Keratinocyte (primary cell): ENCODE results near the gene PPM1H. TPM values are rescaled to one million over a fixed set of nuclear protein-coding genes. Genes with fewer than 3 reads are reported as not detected.

Experiments
- DNase-seq: peaks from one replicate; pipeline ENCODE4 v3.0.0-alpha.2; 2011; ENCODE audit warnings: low read depth, missing footprints, low spot score
- FAIRE-seq: peaks from 2 replicates; lab custom pipeline; 2011; peaks lifted over from hg19 to GRCh38; lab: Jason Lieb, UNC
- H2AFZ ChIP-seq: 2 replicates; pipeline ENCODE4 v1.6.0; 2012; ENCODE audit warnings: low read length, control low read depth, inconsistent platforms; ENCODE audit not compliant: control insufficient read depth
- H3K27ac ChIP-seq: 2 replicates; pipeline ENCODE4 v1.5.1; 2011; ENCODE audit warnings: low read length; ENCODE audit not compliant: control insufficient read depth, insufficient read depth
- H3K27me3 ChIP-seq: 3 replicates; pipeline ENCODE4 v1.6.0; 2011; ENCODE audit warnings: low read length; ENCODE audit not compliant: control insufficient read depth, insufficient read depth; ENCODE audit errors: extremely low read depth
- H3K36me3 ChIP-seq, 2 experiments: 2 replicates in 1 of 2; 3 replicates in 1 of 2; pipeline ENCODE4 v1.5.1; 2011; ENCODE audit warnings: low read length in 2 of 2, mild to moderate bottlenecking in 1 of 2; ENCODE audit not compliant: control insufficient read depth in 2 of 2, insufficient read depth in 2 of 2; ENCODE audit errors: extremely low read depth in 1 of 2
- H3K4me1 ChIP-seq: 3 replicates; pipeline ENCODE4 v1.5.1; 2011; ENCODE audit warnings: low read length; ENCODE audit not compliant: control insufficient read depth, insufficient read depth; ENCODE audit errors: extremely low read depth
- H3K4me2 ChIP-seq: 3 replicates; pipeline ENCODE4 v1.6.0; 2011; ENCODE audit warnings: low read depth, low read length; ENCODE audit not compliant: control insufficient read depth, insufficient read depth; ENCODE audit errors: extremely low read depth
- H3K4me3 ChIP-seq, 3 experiments: fragments of 200-600 bp in 1 of 3; sonication (generic) in 1 of 3; 2 replicates in 2 of 3; 3 replicates in 1 of 3; pipeline ENCODE4 v1.5.1; 2011 to 2016; ENCODE audit warnings: low read length in 3 of 3, mild to moderate bottlenecking in 3 of 3, control low read depth in 2 of 3, inconsistent platforms in 1 of 3, low read depth in 1 of 3, mixed read lengths in 1 of 3, mixed run types in 1 of 3, moderate library complexity in 1 of 3; ENCODE audit not compliant: control insufficient read depth in 2 of 3, insufficient read depth in 2 of 3; ENCODE audit errors: extremely low read depth in 1 of 3
- H3K79me2 ChIP-seq: 2 replicates; pipeline ENCODE4 v1.6.0; 2012; ENCODE audit warnings: low read length; ENCODE audit not compliant: control insufficient read depth, insufficient read depth
- H3K9ac ChIP-seq: 3 replicates; pipeline ENCODE4 v1.6.0; 2011; ENCODE audit warnings: low read length; ENCODE audit not compliant: control insufficient read depth, insufficient read depth; ENCODE audit errors: extremely low read depth
- H3K9me1 ChIP-seq: 3 replicates; pipeline ENCODE4 v1.6.0; 2011; ENCODE audit warnings: low read length; ENCODE audit not compliant: control insufficient read depth, insufficient read depth; ENCODE audit errors: extremely low read depth
- H3K9me3 ChIP-seq: 2 replicates; pipeline ENCODE4 v1.5.1; 2012; ENCODE audit warnings: low read depth, low read length; ENCODE audit not compliant: control insufficient read depth
- H4K20me1 ChIP-seq: 3 replicates; pipeline ENCODE4 v1.6.0; 2011; ENCODE audit warnings: low read length; ENCODE audit not compliant: control insufficient read depth, insufficient read depth; ENCODE audit errors: extremely low read depth
- CTCF ChIP-seq, 3 experiments: IDR thresholded peaks in 1 of 3; conservative IDR thresholded peaks in 1 of 3; optimal IDR thresholded peaks in 1 of 3; 2 replicates in 2 of 3; 3 replicates in 1 of 3; pipeline versions ENCODE3 to v1.5.1; 2011; ENCODE audit warnings: low read length in 3 of 3, mild to moderate bottlenecking in 3 of 3, moderate library complexity in 2 of 3, control low read depth in 1 of 3, inconsistent platforms in 1 of 3; ENCODE audit not compliant: insufficient read depth in 2 of 3; ENCODE audit errors: extremely low read depth in 1 of 3
- EZH2 ChIP-seq: IDR thresholded peaks from one replicate; pipeline ENCODE4 v1.6.1; 2012; ENCODE audit warnings: inconsistent platforms, mild to moderate bottlenecking, low read length, moderate library complexity
- dilution Hi-C: fragments of 300-500 bp; cut with MboI; formaldehyde crosslinking; loops from one replicate; pipeline ENCODE4 v1.7.0; 2020; ENCODE audit warnings: low sequenced_read_pairs; ENCODE audit not compliant: extremely low pct_ligation_motif_present
- polyA plus RNA-seq, 5 experiments: library from polyadenylated mRNA; depleted of rRNA in 3 of 5; stranded (reverse) in 3 of 5; stranded (forward) in 1 of 5; unstranded in 1 of 5; fragments of >200 nt; gene quantifications; 1 replicate in 1 of 5; 2 replicates in 3 of 5; 3 replicates in 1 of 5; pipeline versions ENCODE4 v1.2.1 to v1.2.3, GENCODE V29; 2011 to 2012; ENCODE audit warnings: missing spikeins in 2 of 5, low read depth in 1 of 5, low replicate concordance in 1 of 5

The PPM1H gene
- polyA plus RNA-seq, 1 donor (not counting 4 experiments of a cell fraction or from before 2014, with no cell fraction given): 0.09 TPM

- no peak overlapping the region for H2AFZ ChIP-seq
- no peaks in the 10 kb centered on the region for H3K9me1 ChIP-seq
- H3K4me1 ChIP-seq: peaks cover 7% of the 10 kb centered on the region
- DNase-seq: no peak
- H3K9me3 ChIP-seq: no peaks in the 10 kb centered on the region
- H4K20me1 ChIP-seq: no peaks in the 10 kb centered on the region
- no peak overlapping the region for H3K4me2 ChIP-seq
- dilution Hi-C loops: loop anchor here (25.0 kb wide), 1 partner anchor 167 kb away; no protein-coding TSS in a partner anchor
- H3K27ac ChIP-seq: no peak overlapping the region
- TF ChIP-seq EZH2 (no peak), CTCF (optimal IDR thresholded peaks at IDR 0.05 in 1 of 3, IDR thresholded peaks at IDR 0.05 in 1 of 3, conservative IDR thresholded peaks at IDR 0.05 in 1 of 3; ENCODE audit: extremely low read depth in 1 of 3, insufficient read depth in 2 of 3, low read length in 3 of 3) (no peak)
- H3K9ac ChIP-seq: no peak overlapping the region
- H3K79me2 ChIP-seq: no peaks in the 10 kb centered on the region
- no peaks in the 10 kb centered on the region for H3K36me3 ChIP-seq
- H3K27me3 ChIP-seq: no peaks in the 10 kb centered on the region
- no peak for FAIRE-seq
- no peak overlapping the region for H3K4me3 ChIP-seq
Measured at GRCh38 chr12:62779488-62779887, 155.5 kb downstream of the PPM1H start.

DNA sequence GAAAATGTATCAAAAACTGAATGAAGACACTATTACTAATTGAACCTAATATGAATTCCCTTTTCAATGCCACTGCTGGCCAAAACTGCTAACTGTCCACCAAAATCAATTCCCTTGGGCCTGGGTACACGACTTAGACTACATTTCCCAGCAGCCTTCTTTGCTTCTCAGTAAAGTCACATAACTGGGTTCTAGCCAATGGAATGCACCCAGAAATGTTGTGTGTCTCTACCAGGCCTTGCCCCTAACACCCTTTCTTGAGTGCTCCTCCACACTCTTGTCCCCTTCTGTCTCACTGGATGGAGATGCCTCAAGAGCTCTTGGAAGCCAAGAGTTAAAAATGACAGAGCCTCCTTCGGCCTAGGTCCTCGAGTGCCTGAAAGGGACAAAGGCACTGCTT, 156.8 kb downstream of the PPM1H start:
- Histone ChIP-seq H3K4me1 (no peaks in the 10 kb centered on the region), H3K4me3 (no peak overlapping the region), H2AFZ (no peak overlapping the region), H3K9ac (no peak overlapping the region), H3K27me3 (no peaks in the 10 kb centered on the region), H4K20me1 (no peaks in the 10 kb centered on the region), H3K27ac (no peak overlapping the region), H3K9me3 (no peaks in the 10 kb centered on the region), H3K36me3 (no peaks in the 10 kb centered on the region), H3K4me2 (no peak overlapping the region), H3K79me2 (no peaks in the 10 kb centered on the region), H3K9me1 (no peaks in the 10 kb centered on the region)
- no peak for TF ChIP-seq EZH2
- no peak for TF ChIP-seq CTCF (optimal IDR thresholded peaks at IDR 0.05 in 1 of 3, IDR thresholded peaks at IDR 0.05 in 1 of 3, conservative IDR thresholded peaks at IDR 0.05 in 1 of 3; ENCODE audit: extremely low read depth in 1 of 3, insufficient read depth in 2 of 3, low read length in 3 of 3)
- FAIRE-seq: no peak
- dilution Hi-C loops: loop anchor here (25.0 kb wide), 1 partner anchor 166 kb away; no protein-coding TSS in a partner anchor
- no peak for DNase-seq
